SK-N-SH treated with all-trans-retinoic acid at 6 μM for 48 hours (cell line): Measurements from ENCODE around the gene SLITRK3.

Experiments used
- ISL1 ChIP-seq: fragments of 250-450 bp; sonication (Bioruptor Pico); IDR thresholded peaks from 2 replicates; pipeline ENCODE4 v2.1.2; 2022; ENCODE audit warnings: mild to moderate bottlenecking, moderate library complexity
- OSR1 ChIP-seq: fragments of 250-450 bp; sonication (Bioruptor Pico); IDR thresholded peaks from 2 replicates; pipeline ENCODE4 v1.8.0; 2022; ENCODE audit warnings: moderate library complexity, mild to moderate bottlenecking, inconsistent platforms
- RARB ChIP-seq: fragments of 250-450 bp; sonication (Bioruptor Pico); IDR thresholded peaks from 2 replicates; pipeline ENCODE4 v1.8.0; 2021; ENCODE audit warnings: mild to moderate bottlenecking, moderate library complexity
- ZFP3 ChIP-seq: fragments of 250-450 bp; sonication (Bioruptor Pico); IDR thresholded peaks from 2 replicates; pipeline ENCODE4 v1.5.0; 2020; ENCODE audit warnings: mild to moderate bottlenecking, moderate library complexity
- ZFP30 ChIP-seq: fragments of 450-650 bp; formaldehyde crosslinking; IDR thresholded peaks from 2 replicates; pipeline ENCODE4 v1.5.0; 2022; ENCODE audit warnings: mild to moderate bottlenecking, moderate library complexity
- TF ChIP-seq, protein P1 (sequence below): fragments of 250-450 bp; sonication (Bioruptor Pico); IDR thresholded peaks from 2 replicates; pipeline ENCODE4 v1.8.0; 2021; ENCODE audit warnings: low read depth, mild to moderate bottlenecking, moderate library complexity, borderline replicate concordance
- TF ChIP-seq, protein P2 (sequence below): fragments of 250-450 bp; sonication (Bioruptor Pico); IDR thresholded peaks from 2 replicates; pipeline ENCODE4 v1.8.0; 2020; ENCODE audit warnings: mild to moderate bottlenecking, moderate library complexity, borderline replicate concordance

DNA sequence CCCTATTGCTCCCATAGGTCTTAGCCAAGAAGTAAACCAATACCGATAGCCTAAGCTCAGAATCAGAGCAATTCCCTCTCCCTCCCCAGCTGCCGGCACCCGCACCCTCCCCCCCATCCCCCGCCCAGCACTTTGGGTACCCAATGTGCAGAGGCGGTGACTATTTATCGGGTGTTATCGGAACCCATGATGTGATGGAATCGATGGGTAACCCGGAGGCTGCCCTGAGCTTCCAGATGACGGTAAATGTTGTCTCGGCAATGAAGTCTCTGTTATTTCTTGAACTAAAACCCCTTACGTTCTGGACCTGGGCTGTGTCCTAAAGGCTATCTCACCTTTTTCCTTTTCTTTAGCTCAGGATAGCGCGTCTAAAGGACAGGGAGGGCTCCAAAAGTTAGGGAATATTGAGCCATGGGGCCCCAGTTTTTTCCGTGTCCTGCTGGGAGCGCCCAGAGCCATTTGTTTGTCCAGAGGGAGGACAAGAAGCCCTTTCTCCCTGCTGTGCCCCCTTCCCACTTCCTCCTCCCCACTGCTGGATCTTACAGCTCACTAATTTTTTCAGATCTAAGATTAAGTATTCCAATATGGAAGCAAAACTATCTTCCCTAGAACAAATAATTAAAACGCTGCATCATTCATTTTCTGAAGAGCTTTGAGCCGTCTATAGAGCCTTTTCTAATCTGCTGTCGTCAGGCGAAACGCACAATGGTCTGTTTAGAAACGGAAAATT is 1.5 kb downstream of the SLITRK3 start:
- TF ChIP-seq, protein P1, sequence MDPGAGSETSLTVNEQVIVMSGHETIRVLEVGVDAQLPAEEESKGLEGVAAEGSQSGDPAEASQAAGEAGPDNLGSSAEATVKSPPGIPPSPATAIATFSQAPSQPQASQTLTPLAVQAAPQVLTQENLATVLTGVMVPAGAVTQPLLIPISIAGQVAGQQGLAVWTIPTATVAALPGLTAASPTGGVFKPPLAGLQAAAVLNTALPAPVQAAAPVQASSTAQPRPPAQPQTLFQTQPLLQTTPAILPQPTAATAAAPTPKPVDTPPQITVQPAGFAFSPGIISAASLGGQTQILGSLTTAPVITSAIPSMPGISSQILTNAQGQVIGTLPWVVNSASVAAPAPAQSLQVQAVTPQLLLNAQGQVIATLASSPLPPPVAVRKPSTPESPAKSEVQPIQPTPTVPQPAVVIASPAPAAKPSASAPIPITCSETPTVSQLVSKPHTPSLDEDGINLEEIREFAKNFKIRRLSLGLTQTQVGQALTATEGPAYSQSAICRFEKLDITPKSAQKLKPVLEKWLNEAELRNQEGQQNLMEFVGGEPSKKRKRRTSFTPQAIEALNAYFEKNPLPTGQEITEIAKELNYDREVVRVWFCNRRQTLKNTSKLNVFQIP (CRISPR knock-in tag): no peak
- TF ChIP-seq OSR1 (CRISPR knock-in tag) (no peak), RARB (CRISPR knock-in tag) (no peak), ZFP30 (CRISPR knock-in tag) (no peak), ISL1 (CRISPR knock-in tag) (no peak), ZFP3 (CRISPR knock-in tag) (no peak)
- TF ChIP-seq, protein P2, sequence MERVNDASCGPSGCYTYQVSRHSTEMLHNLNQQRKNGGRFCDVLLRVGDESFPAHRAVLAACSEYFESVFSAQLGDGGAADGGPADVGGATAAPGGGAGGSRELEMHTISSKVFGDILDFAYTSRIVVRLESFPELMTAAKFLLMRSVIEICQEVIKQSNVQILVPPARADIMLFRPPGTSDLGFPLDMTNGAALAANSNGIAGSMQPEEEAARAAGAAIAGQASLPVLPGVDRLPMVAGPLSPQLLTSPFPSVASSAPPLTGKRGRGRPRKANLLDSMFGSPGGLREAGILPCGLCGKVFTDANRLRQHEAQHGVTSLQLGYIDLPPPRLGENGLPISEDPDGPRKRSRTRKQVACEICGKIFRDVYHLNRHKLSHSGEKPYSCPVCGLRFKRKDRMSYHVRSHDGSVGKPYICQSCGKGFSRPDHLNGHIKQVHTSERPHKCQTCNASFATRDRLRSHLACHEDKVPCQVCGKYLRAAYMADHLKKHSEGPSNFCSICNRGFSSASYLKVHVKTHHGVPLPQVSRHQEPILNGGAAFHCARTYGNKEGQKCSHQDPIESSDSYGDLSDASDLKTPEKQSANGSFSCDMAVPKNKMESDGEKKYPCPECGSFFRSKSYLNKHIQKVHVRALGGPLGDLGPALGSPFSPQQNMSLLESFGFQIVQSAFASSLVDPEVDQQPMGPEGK (CRISPR knock-in tag): no peak
